ENCODE results near the gene FCN3. TPM values are rescaled to one million over a fixed set of nuclear protein-coding genes. Genes with fewer than 3 reads are reported as not detected.

FCN3 gene
- polyA plus RNA-seq, 6 donors from 2014 or later, result not detected

GRCh38 chr1:27356619-27357280, 17.9 kb downstream of the FCN3 start:
- H3K9me3 Mint-ChIP-seq, result no peaks in the 10 kb centered on the region
- H3K27me3 Mint-ChIP-seq, result no peaks in the 10 kb centered on the region
- H3K4me3 Mint-ChIP-seq, result peak overlapping the region; percentile 67 to 87 (median 80)
- H3K36me3 Mint-ChIP-seq, result no peaks in the 10 kb centered on the region
- peaks cover 34 to 52% (median 35%) of the 10 kb centered on the region in 3 donors for H3K4me1 Mint-ChIP-seq
- DNase-seq (peak; percentile 18), ATAC-seq (ENCODE audit: low read depth in 2 of 2) (peak in 1 of 2 donors; percentile 36)
- H3K27ac Mint-ChIP-seq, result peak overlapping the region in 3 of 6 donors; percentile 57 to 84 (median 71)

- DNase-seq (no peak), ATAC-seq (ENCODE audit: low read depth in 2 of 2) (no peak)
- Mint-ChIP-seq H3K4me3 (peak overlapping the region; percentile 50 to 84 (median 66)), H3K27me3 (no peaks in the 10 kb centered on the region), H3K9me3 (no peaks in the 10 kb centered on the region), H3K27ac (peak overlapping the region in 2 of 6 donors; percentile 51 to 56), H3K36me3 (no peaks in the 10 kb centered on the region), H3K4me1 (peaks cover 32 to 52% (median 33%) of the 10 kb centered on the region in 3 donors)
Observed at GRCh38 chr1:27356277-27356618, 18.4 kb downstream of the FCN3 start.

- peak overlapping the region in 2 of 6 donors; percentile 86 to 94 for H3K27ac Mint-ChIP-seq
- H3K4me3 Mint-ChIP-seq, result peak overlapping the region in 6 of 8 donors; percentile 8 to 70 (median 29)
- no peaks in the 10 kb centered on the region for H3K9me3 Mint-ChIP-seq
- H3K27me3 Mint-ChIP-seq, result no peaks in the 10 kb centered on the region
- no peak for DNase-seq
- H3K4me1 Mint-ChIP-seq, result peaks cover 27 to 49% (median 27%) of the 10 kb centered on the region in 3 donors
- no peak for ATAC-seq (ENCODE audit: low read depth in 2 of 2)
- no peaks in the 10 kb centered on the region for H3K36me3 Mint-ChIP-seq
Observed at GRCh38 chr1:27355683-27356082, 18.9 kb downstream of the FCN3 start.

GRCh38 chr1:27353629-27354028, 21.0 kb downstream of the FCN3 start:
- DNase-seq (no peak), ATAC-seq (ENCODE audit: low read depth in 2 of 2) (no peak)
- peak overlapping the region in 2 of 6 donors; percentile 18 to 75 for H3K27ac Mint-ChIP-seq
- no peak overlapping the region for H3K4me3 Mint-ChIP-seq
- H3K27me3 Mint-ChIP-seq, result no peaks in the 10 kb centered on the region
- peaks cover 10 to 29% (median 11%) of the 10 kb centered on the region in 3 donors for H3K4me1 Mint-ChIP-seq
- no peaks in the 10 kb centered on the region for H3K9me3 Mint-ChIP-seq
- H3K36me3 Mint-ChIP-seq, result no peaks in the 10 kb centered on the region

GRCh38 chr1:27353166-27353565, 21.5 kb downstream of the FCN3 start:
- H3K27ac Mint-ChIP-seq, result peak overlapping the region in 1 of 6 donors; percentile 18
- no peaks in the 10 kb centered on the region for H3K36me3 Mint-ChIP-seq
- ATAC-seq (ENCODE audit: low read depth in 2 of 2) (no peak), DNase-seq (no peak)
- no peaks in the 10 kb centered on the region for H3K27me3 Mint-ChIP-seq
- peaks cover 10 to 28% (median 12%) of the 10 kb centered on the region in 3 donors for H3K4me1 Mint-ChIP-seq
- no peaks in the 10 kb centered on the region for H3K9me3 Mint-ChIP-seq
- no peak overlapping the region for H3K4me3 Mint-ChIP-seq

- Mint-ChIP-seq H3K4me3 (no peak overlapping the region), H3K4me1 (peaks cover 14 to 28% (median 17%) of the 10 kb centered on the region in 3 donors), H3K36me3 (no peaks in the 10 kb centered on the region), H3K9me3 (no peaks in the 10 kb centered on the region), H3K27me3 (no peaks in the 10 kb centered on the region), H3K27ac (no peak overlapping the region)
- no peak for DNase-seq
- ATAC-seq (ENCODE audit: low read depth in 2 of 2), result no peak
Observed at GRCh38 chr1:27351541-27352107, 23.0 kb downstream of the FCN3 start.

- DNase-seq, result no peak
- H3K27me3 Mint-ChIP-seq, result no peaks in the 10 kb centered on the region
- H3K27ac Mint-ChIP-seq, result no peak overlapping the region
- H3K4me1 Mint-ChIP-seq, result peaks cover 18 to 26% (median 22%) of the 10 kb centered on the region in 3 donors
- no peak for ATAC-seq (ENCODE audit: low read depth in 2 of 2)
- H3K4me3 Mint-ChIP-seq, result no peak overlapping the region
- H3K9me3 Mint-ChIP-seq, result no peaks in the 10 kb centered on the region
- H3K36me3 Mint-ChIP-seq, result peaks cover 0 to 5% of the 10 kb centered on the region in 2 donors
Observed at GRCh38 chr1:27350663-27351540, 23.7 kb downstream of the FCN3 start.

- H3K4me3 Mint-ChIP-seq, result peak overlapping the region in 2 of 8 donors; percentile 12 to 26
- peaks cover 13 to 22% (median 20%) of the 10 kb centered on the region in 3 donors for H3K4me1 Mint-ChIP-seq
- peaks cover 0 to 8% of the 10 kb centered on the region in 2 donors for H3K36me3 Mint-ChIP-seq
- DNase-seq (no peak), ATAC-seq (ENCODE audit: low read depth in 2 of 2) (peak; percentile 64 to 71)
- no peaks in the 10 kb centered on the region for H3K27me3 Mint-ChIP-seq
- no peaks in the 10 kb centered on the region for H3K9me3 Mint-ChIP-seq
- no peak overlapping the region for H3K27ac Mint-ChIP-seq
Observed at GRCh38 chr1:27349784-27350662, 24.6 kb downstream of the FCN3 start.

GRCh38 chr1:27348861-27349783, 25.5 kb downstream of the FCN3 start:
- H3K4me3 Mint-ChIP-seq, result peak overlapping the region in 5 of 8 donors; percentile 20 to 78 (median 51)
- peaks cover 16 to 26% (median 26%) of the 10 kb centered on the region in 3 donors for H3K4me1 Mint-ChIP-seq
- peak; percentile 17 for DNase-seq
- peaks cover 0 to 8% of the 10 kb centered on the region in 2 donors for H3K36me3 Mint-ChIP-seq
- no peaks in the 10 kb centered on the region for H3K9me3 Mint-ChIP-seq
- ATAC-seq (ENCODE audit: low read depth in 2 of 2), result peak; percentile 70 to 86
- no peaks in the 10 kb centered on the region for H3K27me3 Mint-ChIP-seq
- no peak overlapping the region for H3K27ac Mint-ChIP-seq

GRCh38 chr1:27346991-27347624, 27.5 kb downstream of the FCN3 start:
- ATAC-seq (ENCODE audit: low read depth in 2 of 2) (no peak), DNase-seq (no peak)
- Mint-ChIP-seq H3K4me1 (peaks cover 31 to 46% (median 40%) of the 10 kb centered on the region in 3 donors), H3K36me3 (peaks cover 0 to 8% of the 10 kb centered on the region in 2 donors), H3K27me3 (no peaks in the 10 kb centered on the region), H3K9me3 (no peaks in the 10 kb centered on the region), H3K27ac (peak overlapping the region in 4 of 6 donors; percentile 28 to 67 (median 48)), H3K4me3 (peak overlapping the region in 1 of 8 donors; percentile 24)

- Mint-ChIP-seq H3K36me3 (peaks cover 0 to 8% of the 10 kb centered on the region in 2 donors), H3K4me3 (peak overlapping the region in 3 of 8 donors; percentile 30 to 70 (median 69)), H3K27ac (peak overlapping the region in 1 of 6 donors; percentile 28), H3K9me3 (no peaks in the 10 kb centered on the region), H3K27me3 (no peaks in the 10 kb centered on the region), H3K4me1 (peaks cover 37 to 53% (median 45%) of the 10 kb centered on the region in 3 donors)
- DNase-seq (no peak), ATAC-seq (ENCODE audit: low read depth in 2 of 2) (no peak)
Observed at GRCh38 chr1:27346357-27346756, 28.3 kb downstream of the FCN3 start.
